Mesodermal cell (in vitro differentiated cells): ENCODE data around the gene LRRFIP1.

Source experiments
- H3K27ac ChIP-seq: 2 replicates; pipeline ENCODE4 v1.7.0; 2013; ENCODE audit warnings: mild to moderate bottlenecking, low read depth, low read length, moderate library complexity; ENCODE audit not compliant: severe bottlenecking
- H3K36me3 ChIP-seq: 2 replicates; pipeline ENCODE4 v1.7.1; 2013; ENCODE audit warnings: mild to moderate bottlenecking, low read length, moderate library complexity; ENCODE audit not compliant: control insufficient read depth, insufficient read depth
- H3K4me1 ChIP-seq: one replicate; pipeline ENCODE4 v1.7.1; 2013; ENCODE audit warnings: mild to moderate bottlenecking, low read length; ENCODE audit not compliant: insufficient read depth, control insufficient read depth, poor library complexity, severe bottlenecking
- H3K4me3 ChIP-seq: 2 replicates; pipeline ENCODE4 v1.7.0; 2013; ENCODE audit warnings: low read length, control low read depth, mild to moderate bottlenecking; ENCODE audit not compliant: insufficient read depth, poor library complexity, severe bottlenecking; ENCODE audit errors: extremely low read depth
- H3K9me3 ChIP-seq: 2 replicates; pipeline ENCODE4 v1.7.1; 2013; ENCODE audit warnings: mild to moderate bottlenecking, low read length, moderate library complexity; ENCODE audit not compliant: control insufficient read depth
- WGBS, 2 experiments: methylation state at CpG; one replicate each; pipeline ENCODE4 v1.1.5; 2013; ENCODE audit warnings: missing lambda C conversion rate in 2 of 2; ENCODE audit not compliant: insufficient coverage in 2 of 2; 5-methylcytosine and 5-hydroxymethylcytosine counted together

LRRFIP1 gene

GRCh38 chr2:237612527-237613357 lies 14.6 kb upstream of the LRRFIP1 start:
- Histone ChIP-seq H3K36me3 (no peaks in the 10 kb centered on the region), H3K4me1 (peaks cover 47% of the 10 kb centered on the region), H3K9me3 (no peaks in the 10 kb centered on the region), H3K4me3 (no peak overlapping the region), H3K27ac (no peak overlapping the region)
- 89 to 93% methylated on average over 8 of the region's 10 CpGs for WGBS, 2 experiments

GRCh38 chr2:237613679-237614078 lies 13.7 kb upstream of the LRRFIP1 start:
- Histone ChIP-seq H3K27ac (peak overlapping the region; percentile 95), H3K4me1 (peaks cover 48% of the 10 kb centered on the region), H3K36me3 (no peaks in the 10 kb centered on the region), H3K9me3 (no peaks in the 10 kb centered on the region), H3K4me3 (no peak overlapping the region)

GRCh38 chr2:237614151-237614720 lies 13.2 kb upstream of the LRRFIP1 start:
- WGBS, 2 experiments: 34 to 40% methylated on average over 7 to 9 of the region's 9 CpGs
- Histone ChIP-seq H3K4me3 (no peak overlapping the region), H3K9me3 (no peaks in the 10 kb centered on the region), H3K4me1 (peaks cover 48% of the 10 kb centered on the region), H3K27ac (peak overlapping the region; percentile 95), H3K36me3 (no peaks in the 10 kb centered on the region)

GRCh38 chr2:237615631-237616249 lies 11.6 kb upstream of the LRRFIP1 start:
- H3K4me3 ChIP-seq: no peak overlapping the region
- H3K4me1 ChIP-seq: peaks cover 48% of the 10 kb centered on the region
- no peaks in the 10 kb centered on the region for H3K36me3 ChIP-seq
- H3K27ac ChIP-seq: peak overlapping the region; percentile 75
- 53 to 91% methylated on average over 1 to 3 of the region's 4 CpGs for WGBS, 2 experiments
- H3K9me3 ChIP-seq: no peaks in the 10 kb centered on the region

GRCh38 chr2:237616373-237616733 lies 11.0 kb upstream of the LRRFIP1 start:
- Histone ChIP-seq H3K27ac (peak overlapping the region; percentile 75), H3K9me3 (no peaks in the 10 kb centered on the region), H3K4me1 (peaks cover 48% of the 10 kb centered on the region), H3K4me3 (no peak overlapping the region), H3K36me3 (no peaks in the 10 kb centered on the region)
- WGBS, 2 experiments: 89 to 92% methylated on average over 2 of the region's 3 CpGs

GRCh38 chr2:237616734-237617586 lies 10.4 kb upstream of the LRRFIP1 start:
- Histone ChIP-seq H3K36me3 (no peaks in the 10 kb centered on the region), H3K4me3 (no peak overlapping the region), H3K27ac (peak overlapping the region; percentile 75), H3K9me3 (no peaks in the 10 kb centered on the region), H3K4me1 (peaks cover 48% of the 10 kb centered on the region)
- 83 to 97% methylated on average over 11 to 12 of the region's 15 CpGs for WGBS, 2 experiments

GRCh38 chr2:237617587-237617982 lies 9.8 kb upstream of the LRRFIP1 start:
- peaks cover 48% of the 10 kb centered on the region for H3K4me1 ChIP-seq
- H3K27ac ChIP-seq: no peak overlapping the region
- no peaks in the 10 kb centered on the region for H3K36me3 ChIP-seq
- H3K9me3 ChIP-seq: no peaks in the 10 kb centered on the region
- 82 to 94% methylated on average over 2 to 3 of the region's 4 CpGs for WGBS, 2 experiments
- no peak overlapping the region for H3K4me3 ChIP-seq

- no CpG with 5 or more reads among the region's 2 CpGs for WGBS, 2 experiments
- Histone ChIP-seq H3K9me3 (no peaks in the 10 kb centered on the region), H3K4me3 (no peak overlapping the region), H3K36me3 (no peaks in the 10 kb centered on the region), H3K4me1 (peaks cover 44% of the 10 kb centered on the region), H3K27ac (no peak overlapping the region)
Observed at GRCh38 chr2:237618449-237618848, 8.9 kb upstream of the LRRFIP1 start.

- H3K4me1 ChIP-seq: peaks cover 14% of the 10 kb centered on the region
- no peaks in the 10 kb centered on the region for H3K9me3 ChIP-seq
- 90 to 91% methylated on average over 9 to 11 of the region's 13 CpGs for WGBS, 2 experiments
- peaks cover under 1% of the 10 kb centered on the region for H3K36me3 ChIP-seq
- no peak overlapping the region for H3K4me3 ChIP-seq
- no peak overlapping the region for H3K27ac ChIP-seq
Observed at GRCh38 chr2:237623428-237624403, 3.7 kb upstream of the LRRFIP1 start.

GRCh38 chr2:237624565-237624964 lies 2.8 kb upstream of the LRRFIP1 start:
- Histone ChIP-seq H3K4me3 (no peak overlapping the region), H3K36me3 (peaks cover 3% of the 10 kb centered on the region), H3K9me3 (no peaks in the 10 kb centered on the region), H3K4me1 (peaks cover 19% of the 10 kb centered on the region), H3K27ac (no peak overlapping the region)
- 93 to 100% methylated on average over 4 to 5 of the region's 6 CpGs for WGBS, 2 experiments
